Measurements from ENCODE around the gene ATP1B1. TPM values are rescaled to one million over a fixed set of nuclear protein-coding genes. Genes with fewer than 3 reads are reported as not detected.

The ATP1B1 gene
- 497 TPM for polyA plus RNA-seq (ENCODE audit: insufficient read length)
- long read RNA-seq, donor 1, transcript ATP1B1-201 (6 exons, 1,883 nt) = major isoform, 91 of 254 reads
- long read RNA-seq, donor 1, partial matches to known transcripts = 129 of 254 reads
- long read RNA-seq, donor 1, other reads (novel, unspliced or antisense) = 34 of 254 reads
- long read RNA-seq, donor 2, transcript ATP1B1-201 (6 exons, 1,883 nt) = major isoform, 74 of 164 reads
- long read RNA-seq, donor 2, partial matches to known transcripts = 80 of 164 reads
- long read RNA-seq, donor 2, other reads (novel, unspliced or antisense) = 10 of 164 reads
- long read RNA-seq, donor 3, transcript ATP1B1-201 (6 exons, 1,883 nt) = major isoform, 63 of 225 reads
- long read RNA-seq, donor 3, partial matches to known transcripts = 153 of 225 reads
- long read RNA-seq, donor 3, other reads (novel, unspliced or antisense) = 9 of 225 reads
- long read RNA-seq, donor 4, partial matches to known transcripts = 16 of 19 reads
- long read RNA-seq, donor 4, other reads (novel, unspliced or antisense) = 0 of 19 reads
- long read RNA-seq, donor 5, transcript ATP1B1-201 (6 exons, 1,883 nt) = major isoform, 82 of 273 reads
- long read RNA-seq, donor 5, partial matches to known transcripts = 172 of 273 reads
- long read RNA-seq, donor 5, other reads (novel, unspliced or antisense) = 19 of 273 reads
- long read RNA-seq, donor 6, transcript ATP1B1-201 (6 exons, 1,883 nt) = major isoform, 55 of 177 reads
- long read RNA-seq, donor 6, partial matches to known transcripts = 102 of 177 reads
- long read RNA-seq, donor 6, other reads (novel, unspliced or antisense) = 20 of 177 reads
- long read RNA-seq, donor 7, transcript ATP1B1-201 (6 exons, 1,883 nt) = major isoform, 104 of 1,364 reads
- long read RNA-seq, donor 7, partial matches to known transcripts = 1,248 of 1,364 reads
- long read RNA-seq, donor 7, other reads (novel, unspliced or antisense) = 12 of 1,364 reads
- long read RNA-seq, donor 8, transcript ATP1B1-201 (6 exons, 1,883 nt) = major isoform, 41 of 60 reads
- long read RNA-seq, donor 8, partial matches to known transcripts = 19 of 60 reads
- long read RNA-seq, donor 8, other reads (novel, unspliced or antisense) = 0 of 60 reads

DNA sequence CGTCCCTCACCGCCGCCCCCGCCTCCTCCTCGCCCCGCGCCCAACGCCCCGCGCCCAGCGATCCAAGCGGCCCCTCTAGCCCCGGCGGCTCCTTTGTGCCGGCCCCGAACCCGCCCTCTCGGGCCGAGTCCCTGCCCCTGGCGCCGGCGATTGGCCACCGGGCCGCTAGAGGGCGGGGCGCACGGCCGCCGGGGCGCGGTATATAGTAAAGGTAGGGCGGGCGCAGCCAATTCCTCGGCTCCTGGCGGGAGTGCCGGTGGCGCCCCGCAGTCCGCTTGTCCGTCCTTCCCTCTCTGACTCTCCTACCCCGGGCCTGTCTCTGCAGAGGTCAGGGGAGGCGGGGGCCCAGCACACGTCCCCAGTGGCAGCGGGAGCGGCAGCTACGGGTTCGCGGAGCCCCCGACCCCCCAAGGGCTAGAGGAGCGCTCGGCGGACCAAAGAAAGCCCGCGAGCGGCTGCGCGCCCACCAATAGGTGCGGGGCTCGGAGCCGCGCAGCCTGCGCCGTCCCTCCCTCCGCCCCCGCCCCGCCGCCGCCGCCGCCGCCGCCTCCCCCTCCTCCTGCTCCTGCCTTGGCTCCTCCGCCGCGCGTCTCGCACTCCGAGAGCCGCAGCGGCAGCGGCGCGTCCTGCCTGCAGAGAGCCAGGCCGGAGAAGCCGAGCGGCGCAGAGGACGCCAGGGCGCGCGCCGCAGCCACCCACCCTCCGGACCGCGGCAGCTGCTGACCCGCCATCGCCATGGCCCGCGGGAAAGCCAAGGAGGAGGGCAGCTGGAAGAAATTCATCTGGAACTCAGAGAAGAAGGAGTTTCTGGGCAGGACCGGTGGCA is at the start of gene ATP1B1:
Gene ATP1B1 (plus strand): TSS at position 596 of the 826 bp plus-strand sequence. CDS start 140 bp downstream, at position 736.
- peak; percentile 87 for DNase-seq

GRCh38 chr1:169059421-169059820 is 47.1 kb upstream of the ATP1B1 start:
- DNase-seq = no peak

GRCh38 chr1:169060043-169060722 is 46.3 kb upstream of the ATP1B1 start:
- DNase-seq = no peak

- DNase-seq = no peak
Measured at GRCh38 chr1:169060919-169061639, 45.4 kb upstream of the ATP1B1 start.

- no peak for DNase-seq
Measured at GRCh38 chr1:169062152-169062551, 44.3 kb upstream of the ATP1B1 start.

DNA sequence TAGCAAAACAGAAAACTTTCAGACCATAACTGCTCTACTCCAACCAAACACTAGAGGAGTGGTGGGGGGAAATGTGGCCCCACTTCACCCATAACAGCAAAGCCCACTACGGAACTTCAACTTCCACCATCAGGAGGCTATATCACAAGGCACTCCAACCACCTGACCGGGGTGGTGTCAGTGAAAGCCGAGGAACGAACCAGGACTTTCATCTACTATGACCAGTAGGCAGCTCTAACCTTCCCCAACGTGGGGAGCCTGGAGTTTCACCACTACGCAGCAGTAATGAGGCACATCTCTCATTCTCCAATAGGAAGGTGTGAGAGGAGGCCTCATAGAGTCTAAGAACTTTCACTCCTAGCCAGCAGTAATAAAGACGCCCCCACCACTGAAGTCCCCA is 42.4 kb upstream of the ATP1B1 start:
- DNase-seq = no peak

DNA sequence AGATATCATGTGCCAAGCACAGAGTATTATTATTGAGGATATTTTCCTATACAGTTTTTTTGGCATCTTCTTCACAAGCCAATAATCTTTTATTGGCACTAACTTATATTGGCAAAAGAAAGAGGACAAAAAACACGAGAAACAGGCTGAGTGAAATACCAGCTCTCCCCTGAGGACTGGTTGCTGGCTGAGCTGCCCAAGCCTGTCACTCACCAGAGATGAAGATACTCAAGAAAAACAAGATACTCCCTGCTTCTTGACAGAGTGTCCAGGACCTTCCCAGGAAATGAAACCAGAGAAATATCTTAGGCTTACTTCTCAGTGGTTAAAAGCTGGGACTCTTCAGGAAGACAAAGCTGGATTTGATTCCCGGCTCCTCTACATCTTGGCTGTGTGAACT is 35.9 kb upstream of the ATP1B1 start:
- no peak for DNase-seq

DNA sequence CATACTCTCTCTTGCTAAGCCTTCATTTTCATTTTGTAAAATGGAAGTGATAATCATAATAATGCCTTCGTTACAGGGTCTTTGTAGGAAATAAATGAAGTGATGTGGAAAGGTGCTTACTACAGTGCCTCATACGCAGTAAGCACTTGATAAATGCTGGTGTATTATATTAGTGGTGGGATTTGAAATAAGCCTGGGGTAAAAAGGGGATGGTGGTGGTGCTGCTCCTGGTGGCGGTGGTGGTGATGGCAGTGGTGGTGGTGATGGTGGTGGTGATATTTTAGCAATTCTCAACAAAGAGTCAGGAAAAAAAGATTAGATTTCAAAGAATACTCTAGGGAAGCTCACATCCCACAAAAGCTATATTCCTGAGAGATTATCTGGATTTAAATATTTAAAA is 35.5 kb upstream of the ATP1B1 start:
- DNase-seq = no peak

DNA sequence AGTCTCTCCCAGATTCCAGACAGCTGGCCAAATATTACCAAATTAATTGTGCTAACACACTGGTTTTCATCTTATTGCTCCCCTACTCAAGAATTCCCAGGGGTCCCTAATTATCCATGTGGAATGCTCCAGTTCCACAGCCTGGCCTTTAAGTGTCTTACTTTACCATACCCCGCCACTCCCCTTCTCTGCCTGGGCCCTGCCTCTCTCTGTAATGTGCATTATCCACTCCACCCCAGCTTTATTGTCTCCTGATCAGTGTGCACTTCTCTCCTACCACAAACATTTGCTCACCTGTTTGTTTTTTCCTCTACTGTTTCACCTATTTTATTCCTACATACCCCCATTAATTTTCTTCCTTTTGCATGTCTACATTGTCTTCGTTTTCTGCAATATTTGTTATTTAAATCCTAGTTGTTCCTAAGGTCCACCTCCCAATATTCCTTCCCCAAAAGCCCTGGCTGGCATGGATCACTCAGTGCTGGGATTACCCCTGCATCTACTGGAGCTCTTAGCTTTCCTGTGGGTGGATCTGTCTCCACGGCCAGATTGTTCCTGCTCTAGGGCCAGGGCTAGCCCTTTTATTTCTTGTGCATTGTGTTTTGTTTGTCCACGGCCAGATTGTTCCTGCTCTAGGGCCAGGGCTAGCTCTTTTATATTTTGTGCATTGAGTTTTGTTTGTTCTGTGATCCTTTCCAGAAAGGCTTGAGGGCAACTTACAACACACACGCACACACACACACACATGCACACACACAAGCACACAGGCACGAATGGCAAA is 33.4 kb upstream of the ATP1B1 start:
- no peak for DNase-seq

DNA sequence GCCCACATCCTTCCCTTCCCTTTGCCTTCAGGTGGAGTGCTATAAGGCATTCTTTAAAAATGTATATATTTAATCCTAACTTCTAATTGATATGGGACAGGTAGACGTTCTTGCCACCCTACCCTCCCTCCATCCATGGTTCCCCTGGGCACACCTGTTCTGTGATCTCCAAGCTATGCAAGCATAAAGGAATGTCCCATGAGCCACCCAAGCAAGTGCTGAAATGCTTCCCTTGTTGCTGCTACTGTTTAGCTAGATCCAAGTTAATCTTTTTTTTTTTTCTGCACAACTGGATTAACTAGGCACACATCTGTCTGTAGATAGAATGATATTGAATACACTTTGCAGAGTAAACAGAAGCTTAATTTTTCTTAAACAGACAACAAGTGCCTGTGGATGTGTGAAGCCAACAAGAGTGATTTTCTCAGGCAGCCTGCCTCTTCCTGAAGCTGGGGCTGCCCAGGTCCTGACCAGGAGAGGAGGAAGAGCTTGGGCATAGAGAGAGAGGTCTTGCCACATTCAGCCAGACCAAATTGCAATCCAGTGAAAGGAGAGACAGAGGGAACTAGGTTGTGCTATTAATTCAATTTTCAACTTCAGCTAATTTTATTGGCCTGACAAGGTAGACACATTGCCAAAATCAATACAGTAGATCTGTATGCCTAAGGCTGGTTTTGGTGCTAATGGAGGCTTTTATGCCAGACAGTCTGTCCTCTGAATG is 28.2 kb upstream of the ATP1B1 start:
- no peak for DNase-seq

DNA sequence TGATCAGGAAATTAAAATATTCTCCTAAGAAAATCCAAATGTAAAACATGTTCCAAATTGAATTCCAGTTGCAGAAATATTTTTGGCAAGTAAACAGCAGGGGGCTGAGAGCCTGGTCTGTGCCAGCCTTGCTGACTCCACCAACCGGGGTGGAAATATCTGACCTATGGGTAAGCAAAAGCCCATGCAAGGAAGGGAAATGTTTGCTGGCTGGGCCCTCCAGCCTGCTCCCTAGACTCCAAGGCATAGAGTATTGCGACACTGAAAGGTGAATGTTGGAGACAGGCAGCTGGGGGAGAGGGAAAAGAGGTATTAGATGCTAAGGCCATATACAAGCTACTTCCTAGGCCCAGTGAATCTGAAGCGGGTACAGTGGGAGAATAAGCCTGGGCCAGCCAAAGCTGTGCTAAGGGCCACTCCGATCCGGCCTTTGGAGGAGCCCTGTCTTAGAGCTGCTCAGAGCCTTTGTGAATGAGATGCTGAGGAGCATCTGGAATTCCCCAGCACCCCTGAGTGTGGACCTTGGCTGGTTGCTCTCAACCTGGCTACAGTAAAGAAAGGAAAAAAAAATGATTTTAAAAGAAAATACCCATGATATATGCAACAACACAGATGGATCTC is 24.9 kb upstream of the ATP1B1 start:
- DNase-seq = no peak

GRCh38 chr1:169085911-169086310 is 20.6 kb upstream of the ATP1B1 start:
- DNase-seq = no peak

GRCh38 chr1:169086603-169087455 is 19.7 kb upstream of the ATP1B1 start:
- no peak for DNase-seq

GRCh38 chr1:169087876-169088275 is 18.6 kb upstream of the ATP1B1 start:
- DNase-seq = no peak

DNA sequence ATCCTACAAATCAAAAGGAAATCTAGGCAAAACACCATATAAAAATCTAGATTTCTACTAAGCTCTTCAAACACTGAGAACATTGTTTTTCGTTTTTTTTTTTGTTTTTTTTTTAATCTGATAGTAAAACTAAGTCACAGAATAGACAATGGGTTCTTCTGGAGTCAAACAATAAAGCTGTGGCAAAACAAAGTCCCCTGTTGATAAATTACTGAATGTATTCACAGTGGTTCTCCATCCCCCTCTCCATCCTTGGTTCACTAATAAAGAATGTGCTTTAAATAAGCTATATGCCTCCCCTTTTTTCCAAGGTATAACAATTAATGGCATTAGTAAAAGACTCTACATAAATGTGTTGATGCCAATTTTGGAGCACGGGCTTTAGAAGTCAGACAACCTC is 16.7 kb upstream of the ATP1B1 start:
- no peak for DNase-seq

GRCh38 chr1:169090308-169090899 is 16.1 kb upstream of the ATP1B1 start:
- DNase-seq = no peak

DNA sequence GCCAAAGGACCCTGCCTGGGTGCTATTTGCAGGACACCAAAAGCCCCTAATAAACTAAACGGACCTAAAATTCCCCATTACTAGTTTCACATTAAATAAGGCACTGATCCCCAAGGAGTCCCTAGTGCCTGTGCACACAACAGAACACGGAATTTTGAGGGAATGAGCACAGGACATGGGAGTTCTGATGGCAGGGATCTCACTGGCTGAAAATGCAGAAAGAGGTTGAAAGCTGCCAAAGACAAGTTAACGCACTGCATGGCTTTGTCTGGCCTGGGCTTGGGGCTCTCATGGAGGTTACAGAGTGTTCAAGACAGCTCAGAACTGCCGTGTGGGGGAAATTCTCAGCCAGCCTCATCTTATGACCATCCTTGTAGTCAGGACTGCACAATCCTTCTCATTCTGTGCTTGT is 15.6 kb upstream of the ATP1B1 start:
- DNase-seq = no peak
